GM12878 (cell line): ENCODE results near the gene SLC23A1.

Experiments used
- ATF7 ChIP-seq: fragments of 450-650 bp; IDR thresholded peaks from 2 replicates; pipeline ENCODE4 v1.6.1; 2016; ENCODE audit warnings: low read depth, mild to moderate bottlenecking
- DPF2 ChIP-seq: fragments of 450-650 bp; IDR thresholded peaks from 2 replicates; pipeline ENCODE4 v1.6.1; 2017; ENCODE audit warnings: mild to moderate bottlenecking
- TF ChIP-seq, protein P1 (sequence below), 3 experiments: IDR thresholded peaks in 2 of 3; conservative IDR thresholded peaks in 1 of 3; 2 replicates each; pipeline ENCODE4 v1.5.1; 2011; ENCODE audit warnings: low read depth in 3 of 3, low read length in 3 of 3, mild to moderate bottlenecking in 3 of 3, control low read depth in 2 of 3, moderate library complexity in 2 of 3, inconsistent platforms in 1 of 3, mixed read lengths in 1 of 3; ENCODE audit not compliant: control insufficient read depth in 2 of 3, insufficient read depth in 1 of 3; ENCODE audit errors: extremely low read depth in 1 of 3

DNA sequence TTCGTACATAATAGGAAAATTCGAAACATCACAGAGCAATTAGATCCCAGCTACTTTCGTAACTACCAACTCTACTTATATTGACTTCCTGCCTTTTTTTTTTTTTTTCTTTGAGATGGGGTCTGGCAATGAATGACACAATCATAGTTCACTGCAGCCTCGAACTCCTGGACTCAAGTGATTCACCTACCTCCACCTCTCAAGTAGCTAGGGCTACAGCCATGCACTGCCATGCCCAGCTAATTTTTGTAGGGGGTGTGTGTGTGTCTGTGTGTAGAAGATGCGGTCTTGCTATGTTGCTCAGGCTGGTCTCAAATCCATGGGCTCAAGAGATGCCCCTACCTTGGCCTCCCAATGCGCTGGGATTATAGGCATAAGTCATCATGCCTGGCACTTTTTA lies 47.3 kb downstream of the SLC23A1 start:
- TF ChIP-seq DPF2 = no peak
- TF ChIP-seq, protein P1, sequence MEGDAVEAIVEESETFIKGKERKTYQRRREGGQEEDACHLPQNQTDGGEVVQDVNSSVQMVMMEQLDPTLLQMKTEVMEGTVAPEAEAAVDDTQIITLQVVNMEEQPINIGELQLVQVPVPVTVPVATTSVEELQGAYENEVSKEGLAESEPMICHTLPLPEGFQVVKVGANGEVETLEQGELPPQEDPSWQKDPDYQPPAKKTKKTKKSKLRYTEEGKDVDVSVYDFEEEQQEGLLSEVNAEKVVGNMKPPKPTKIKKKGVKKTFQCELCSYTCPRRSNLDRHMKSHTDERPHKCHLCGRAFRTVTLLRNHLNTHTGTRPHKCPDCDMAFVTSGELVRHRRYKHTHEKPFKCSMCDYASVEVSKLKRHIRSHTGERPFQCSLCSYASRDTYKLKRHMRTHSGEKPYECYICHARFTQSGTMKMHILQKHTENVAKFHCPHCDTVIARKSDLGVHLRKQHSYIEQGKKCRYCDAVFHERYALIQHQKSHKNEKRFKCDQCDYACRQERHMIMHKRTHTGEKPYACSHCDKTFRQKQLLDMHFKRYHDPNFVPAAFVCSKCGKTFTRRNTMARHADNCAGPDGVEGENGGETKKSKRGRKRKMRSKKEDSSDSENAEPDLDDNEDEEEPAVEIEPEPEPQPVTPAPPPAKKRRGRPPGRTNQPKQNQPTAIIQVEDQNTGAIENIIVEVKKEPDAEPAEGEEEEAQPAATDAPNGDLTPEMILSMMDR (IDR thresholded peaks at IDR 0.05 in 2 of 3, conservative IDR thresholded peaks at IDR 0.05 in 1 of 3; ENCODE audit: control insufficient read depth in 2 of 3, extremely low read depth in 1 of 3, insufficient read depth in 1 of 3, low read depth in 3 of 3, low read length in 3 of 3) = no peak
- TF ChIP-seq ATF7 = no peak
